IMR-90 (cell line): ENCODE results near the gene DPM1. TPM values are rescaled to one million over a fixed set of nuclear protein-coding genes. Genes with fewer than 3 reads are reported as not detected.

Source experiments
- ATAC-seq: fragments of 200-7000 bp; cut with Tn5 transposase; 2 replicates; pipeline ENCODE4 v1.9.1; 2020; ENCODE audit warnings: low read depth, mild to moderate bottlenecking, moderate library complexity
- BruUV-seq: library from RNA; stranded (reverse); fragments of 400-500 nt; replicated peaks from 2 replicates; lab custom pipeline; 2021; lab: Mats Ljungman, UMichigan
- CTCF ChIA-PET: fragments of 300-600 bp; formaldehyde crosslinking; extraction: SDS; loops from one replicate; lab custom pipeline; 2021; ENCODE audit warnings: antibody characterized with exemption; lab: Yijun Ruan, JAX
- POLR2A ChIA-PET: fragments of 300-600 bp; sonication (Branson Sonifier 250); formaldehyde crosslinking; loops from one replicate; lab custom pipeline; 2022; ENCODE audit warnings: antibody characterized with exemption; ENCODE audit not compliant: unreplicated experiment; lab: Charles Lee
- DNase-seq: peaks from one replicate; pipeline ENCODE4 v3.0.0; 2013
- H2AFZ ChIP-seq: replicated peaks from 2 replicates; pipeline ENCODE3; 2013; ENCODE audit warnings: low read length, mild to moderate bottlenecking; ENCODE audit not compliant: poor library complexity
- H2AK5ac ChIP-seq: 2 replicates; pipeline ENCODE4 v1.6.1; 2013; ENCODE audit warnings: low read depth, low read length, inconsistent platforms
- H2AK9ac ChIP-seq: replicated peaks from 2 replicates; pipeline ENCODE3; 2013; ENCODE audit warnings: mild to moderate bottlenecking, low read depth, low read length, moderate library complexity; ENCODE audit not compliant: poor library complexity
- H2BK120ac ChIP-seq: 2 replicates; pipeline ENCODE4 v1.6.1; 2013; ENCODE audit warnings: low read depth, low read length, inconsistent platforms
- H2BK15ac ChIP-seq: 3 replicates; pipeline ENCODE4 v1.6.1; 2013; ENCODE audit warnings: low read depth, low read length, inconsistent platforms
- H2BK20ac ChIP-seq: 2 replicates; pipeline ENCODE4 v1.6.1; 2013; ENCODE audit warnings: low read depth, mild to moderate bottlenecking, inconsistent platforms, low read length, moderate library complexity
- H2BK5ac ChIP-seq: 2 replicates; pipeline ENCODE4 v1.6.1; 2013; ENCODE audit warnings: mild to moderate bottlenecking, low read depth, low read length, inconsistent platforms; ENCODE audit not compliant: poor library complexity, severe bottlenecking
- H3K14ac ChIP-seq: replicated peaks from 2 replicates; pipeline ENCODE4 v1.6.1; 2013; ENCODE audit warnings: low read depth, low read length, inconsistent platforms
- H3K18ac ChIP-seq: 2 replicates; pipeline ENCODE4 v1.6.1; 2013; ENCODE audit warnings: low read depth, low read length, control low read depth
- H3K23ac ChIP-seq: 2 replicates; pipeline ENCODE4 v1.6.1; 2013; ENCODE audit warnings: low read depth, low read length, inconsistent platforms
- H3K27ac ChIP-seq: 2 replicates; pipeline ENCODE4 v1.5.1; 2013; ENCODE audit warnings: mild to moderate bottlenecking, control low read depth, low read length; ENCODE audit not compliant: insufficient read depth
- H3K27me3 ChIP-seq: 2 replicates; pipeline ENCODE4 v1.6.1; 2013; ENCODE audit warnings: low read length; ENCODE audit not compliant: control insufficient read depth, insufficient read depth
- H3K36me3 ChIP-seq: 2 replicates; pipeline ENCODE4 v1.6.1; 2013; ENCODE audit warnings: low read length, mixed read lengths; ENCODE audit not compliant: control insufficient read depth, insufficient read depth
- H3K4ac ChIP-seq: 2 replicates; pipeline ENCODE4 v1.6.1; 2013; ENCODE audit warnings: low read depth, low read length, inconsistent platforms
- H3K4me1 ChIP-seq: 2 replicates; pipeline ENCODE4 v1.6.1; 2013; ENCODE audit warnings: low read length, mixed read lengths; ENCODE audit not compliant: control insufficient read depth, insufficient read depth
- H3K4me2 ChIP-seq: 2 replicates; pipeline ENCODE4 v1.6.1; 2013; ENCODE audit warnings: low read depth, mild to moderate bottlenecking, control low read depth, low read length, moderate library complexity
- H3K4me3 ChIP-seq: 2 replicates; pipeline ENCODE4 v1.5.1; 2013; ENCODE audit warnings: low read depth, mild to moderate bottlenecking, control low read depth, low read length, moderate library complexity; ENCODE audit not compliant: insufficient read depth
- H3K56ac ChIP-seq: 2 replicates; pipeline ENCODE4 v1.6.1; 2013; ENCODE audit warnings: low read length, inconsistent platforms; ENCODE audit not compliant: insufficient read depth; ENCODE audit errors: extremely low read depth
- H3K79me1 ChIP-seq, 2 experiments: 2 replicates each; pipeline ENCODE4 v1.6.1; 2013; ENCODE audit warnings: low read length in 2 of 2, inconsistent platforms in 1 of 2, low read depth in 1 of 2
- H3K9ac ChIP-seq: 2 replicates; pipeline ENCODE4 v1.6.1; 2013; ENCODE audit warnings: low read depth, low read length, control low read depth
- H3K9me1 ChIP-seq: 2 replicates; pipeline ENCODE4 v1.6.1; 2013; ENCODE audit warnings: low read length, inconsistent platforms; ENCODE audit not compliant: insufficient read depth
- H3K9me3 ChIP-seq: 2 replicates; pipeline ENCODE4 v1.6.1; 2013; ENCODE audit warnings: low read length; ENCODE audit not compliant: control insufficient read depth, insufficient read depth
- H4K20me1 ChIP-seq: 2 replicates; pipeline ENCODE4 v1.6.1; 2013; ENCODE audit warnings: low read length, inconsistent platforms; ENCODE audit not compliant: insufficient read depth
- H4K5ac ChIP-seq: 2 replicates; pipeline ENCODE4 v1.6.1; 2013; ENCODE audit warnings: mild to moderate bottlenecking, low read depth, low read length, control low read depth
- H4K8ac ChIP-seq, 2 experiments: 2 replicates each; pipeline ENCODE4 v1.6.1; 2013; ENCODE audit warnings: low read depth in 2 of 2, low read length in 2 of 2, control low read depth in 1 of 2, inconsistent platforms in 1 of 2
- H4K91ac ChIP-seq: 2 replicates; pipeline ENCODE4 v1.6.1; 2013; ENCODE audit warnings: low read depth, low read length, inconsistent platforms; ENCODE audit not compliant: insufficient read depth
- CEBPB ChIP-seq: IDR thresholded peaks from 2 replicates; pipeline ENCODE4 v1.6.1; 2012; ENCODE audit warnings: low read depth, low read length, improper control_type of control experiment
- CTCF ChIP-seq: conservative IDR thresholded peaks from 2 replicates; pipeline ENCODE4 v1.5.1; 2012; ENCODE audit warnings: mild to moderate bottlenecking, low read depth, low read length, improper control_type of control experiment
- RFX5 ChIP-seq: IDR thresholded peaks from 2 replicates; pipeline ENCODE4 v1.8.0; 2012; ENCODE audit warnings: low read depth, mild to moderate bottlenecking, low read length, moderate library complexity
- WGBS, 2 experiments: methylation state at CpG; one replicate each; pipeline versions ENCODE4 v1.1.5 to v1.1.7; 2013; ENCODE audit warnings: missing lambda C conversion rate in 2 of 2; ENCODE audit not compliant: insufficient read length in 1 of 2; ENCODE audit errors: extremely low coverage in 2 of 2; 5-methylcytosine and 5-hydroxymethylcytosine counted together
- dilution Hi-C: fragments of 300-500 bp; cut with HindIII; formaldehyde crosslinking; loops from one replicate; pipeline ENCODE4 v1.14.3; 2018; ENCODE audit warnings: low sequenced_read_pairs; ENCODE audit not compliant: unreplicated experiment
- in situ Hi-C: fragments of 300-500 bp; cut with MboI; formaldehyde crosslinking; loops from 3 replicates; pipeline ENCODE4 v1.14.3; 2019; ENCODE audit warnings: low sequenced_read_pairs, inconsistent platforms, mixed read lengths
- intact Hi-C: fragments of 100-400 bp; cut with micrococcal nuclease; formaldehyde crosslinking; loops from 2 replicates; pipeline ENCODE4 v1.10.0; 2022
- polyA plus RNA-seq, 3 experiments: library from polyadenylated mRNA; depleted of rRNA; stranded (reverse); fragments of >200 nt; gene quantifications; 2 replicates each; pipeline ENCODE4 v1.2.3, GENCODE V29; 2012; ENCODE audit warnings: low replicate concordance in 1 of 3
- total RNA-seq: library from RNA; depleted of rRNA; stranded (reverse); fragments of >200 nt; gene quantifications from 2 replicates; pipeline ENCODE4 v1.2.3, GENCODE V29; 2012

The DPM1 gene
- total and polyA plus RNA-seq, 2 of the 4 experiments (the other 2 are of a cell fraction): 59.1 to 89.1 TPM

- intact Hi-C loops: no loop called here
These were observed 65.9 kb downstream of the DPM1 start for GRCh38 chr20:50892394-50892793.

More at GRCh38 chr20:50892394-50892793, 65.9 kb downstream of the DPM1 start:
- no peak overlapping the region for H3K56ac ChIP-seq
- H4K5ac ChIP-seq: no peak overlapping the region
- no peak overlapping the region for H2BK5ac ChIP-seq
- BruUV-seq: TSS peak; percentile 25
- H2AK5ac ChIP-seq: no peak overlapping the region
- no peaks in the 10 kb centered on the region for H3K9me3 ChIP-seq
- peaks cover 6% of the 10 kb centered on the region for H3K4me1 ChIP-seq
- no peak overlapping the region for H2BK20ac ChIP-seq
- peaks cover 69% of the 10 kb centered on the region for H4K20me1 ChIP-seq
- DNase-seq (no peak), ATAC-seq (no peak)
- WGBS, 2 experiments: no CpG with 5 or more reads among the region's 8 CpGs
- no peaks in the 10 kb centered on the region for H3K27me3 ChIP-seq
- no peak overlapping the region for H3K18ac ChIP-seq
- no peak overlapping the region for H2BK120ac ChIP-seq
- no peak for TF ChIP-seq CTCF
- no peak for TF ChIP-seq CEBPB
- no peak for TF ChIP-seq RFX5
- no peak overlapping the region for H2AFZ ChIP-seq
- no peak overlapping the region for H3K23ac ChIP-seq
- H2AK9ac ChIP-seq: no peak overlapping the region
- H3K4me3 ChIP-seq: no peak overlapping the region
- dilution Hi-C loops: no loop called here
- no peak overlapping the region for H3K9ac ChIP-seq
- H4K91ac ChIP-seq: no peak overlapping the region
- H3K4me2 ChIP-seq: no peak overlapping the region
- no peak overlapping the region for H4K8ac ChIP-seq
- peaks cover 38% of the 10 kb centered on the region for H3K9me1 ChIP-seq
- in situ Hi-C loops: no loop called here
- peaks cover 49 to 90% of the 10 kb centered on the region in 2 experiments for H3K79me1 ChIP-seq
- CTCF ChIA-PET: interaction anchor here (0.5 kb wide), 1 partner anchor 76 kb away, joined by 3 read pairs; no protein-coding TSS in a partner anchor
- no peak overlapping the region for H3K4ac ChIP-seq
- POLR2A ChIA-PET: no interaction called here
- peaks cover 44% of the 10 kb centered on the region for H3K36me3 ChIP-seq
- no peak overlapping the region for H2BK15ac ChIP-seq
- H3K27ac ChIP-seq: no peak overlapping the region
- no peak overlapping the region for H3K14ac ChIP-seq
